GM23248 (cell line): ENCODE results near the gene FAM131C. TPM values are rescaled to one million over a fixed set of nuclear protein-coding genes. Genes with fewer than 3 reads are reported as not detected.
"Not testable (repeated sequence)": the region's sequence is repeated elsewhere in the genome, so short reads cannot be mapped to it uniquely, and the experiment has no call there.

ENCODE experiments used
- DNase-seq: peaks from one replicate; pipeline ENCODE4 v3.0.0-alpha.2; 2015
- H2AFZ ChIP-seq: fragments of 200-600 bp; sonication (generic); 2 replicates; pipeline ENCODE4 v1.6.1; 2016; ENCODE audit warnings: antibody characterized with exemption
- H3F3A ChIP-seq: fragments of 200-600 bp; sonication (generic); 2 replicates; pipeline ENCODE4 v1.6.1; 2016; ENCODE audit warnings: mild to moderate bottlenecking, antibody characterized with exemption, mixed run types; ENCODE audit not compliant: insufficient read depth
- H3K27ac ChIP-seq: fragments of 200-600 bp; sonication (generic); 2 replicates; pipeline ENCODE4 v1.5.1; 2016; ENCODE audit warnings: mild to moderate bottlenecking
- H3K27me3 ChIP-seq: fragments of 200-600 bp; sonication (generic); replicated peaks from 2 replicates; pipeline ENCODE4 v1.6.1; 2016; ENCODE audit warnings: mild to moderate bottlenecking; ENCODE audit not compliant: insufficient read depth
- H3K36me3 ChIP-seq: fragments of 200-600 bp; sonication (generic); 2 replicates; pipeline ENCODE4 v1.6.1; 2016; ENCODE audit warnings: low read depth, mild to moderate bottlenecking
- H3K4me1 ChIP-seq: fragments of 200-600 bp; sonication (generic); 2 replicates; pipeline ENCODE4 v1.6.1; 2016; ENCODE audit warnings: mild to moderate bottlenecking; ENCODE audit not compliant: insufficient read depth
- H3K4me2 ChIP-seq: fragments of 200-600 bp; sonication (generic); one replicate; pipeline ENCODE4 v1.6.1; 2016; ENCODE audit warnings: mild to moderate bottlenecking; ENCODE audit not compliant: unreplicated experiment
- H3K4me3 ChIP-seq: fragments of 200-600 bp; sonication (generic); 2 replicates; pipeline ENCODE4 v1.5.1; 2016; ENCODE audit warnings: mild to moderate bottlenecking
- H3K79me2 ChIP-seq: fragments of 200-600 bp; sonication (generic); 2 replicates; pipeline ENCODE4 v1.6.1; 2016; ENCODE audit warnings: mild to moderate bottlenecking; ENCODE audit not compliant: insufficient read depth
- H3K9ac ChIP-seq: fragments of 200-600 bp; sonication (generic); 2 replicates; pipeline ENCODE4 v1.6.1; 2016; ENCODE audit warnings: mild to moderate bottlenecking
- H3K9me2 ChIP-seq: fragments of 200-600 bp; sonication (generic); 2 replicates; pipeline ENCODE4 v1.6.1; 2016; ENCODE audit warnings: mixed run types, mild to moderate bottlenecking, moderate library complexity; ENCODE audit not compliant: insufficient read depth
- H3K9me3 ChIP-seq: fragments of 200-600 bp; sonication (generic); one replicate; pipeline ENCODE4 v1.6.1; 2017; ENCODE audit warnings: low read depth
- H4K20me1 ChIP-seq: fragments of 200-600 bp; sonication (generic); 2 replicates; pipeline ENCODE4 v1.6.0; 2016; ENCODE audit not compliant: insufficient read depth
- EZH2 ChIP-seq: fragments of 200-600 bp; sonication (generic); IDR thresholded peaks from 2 replicates; pipeline ENCODE4 v1.6.1; 2018; ENCODE audit warnings: antibody characterized with exemption, mild to moderate bottlenecking; ENCODE audit not compliant: insufficient read depth, poor library complexity, severe bottlenecking
- EZH2phosphoT487 ChIP-seq: fragments of 200-600 bp; sonication (generic); IDR thresholded peaks from 2 replicates; pipeline ENCODE4 v1.6.1; 2018; ENCODE audit warnings: antibody characterized with exemption, moderate library complexity, mild to moderate bottlenecking, low read depth; ENCODE audit not compliant: insufficient read depth
- WGBS, 2 experiments: methylation state at CpG; one replicate each; pipeline ENCODE4 v1.1.6; 2015 to 2017; ENCODE audit warnings: low lambda C conversion rate in 2 of 2, low coverage in 1 of 2; ENCODE audit errors: missing lambda C conversion rate in 2 of 2; 5-methylcytosine and 5-hydroxymethylcytosine counted together
- in situ Hi-C: fragments of 300-500 bp; cut with MboI; formaldehyde crosslinking; loops from 2 replicates; pipeline ENCODE4 v1.15.0; 2020
- polyA plus RNA-seq: library from polyadenylated mRNA; unstranded; fragments of >200 nt; fragmentation: Nextera tagmentation; extraction: Ambion mirVana; gene quantifications from 2 replicates; pipeline ENCODE4 v1.2.1, GENCODE V29; 2016
- total RNA-seq: library from RNA; depleted of rRNA; stranded (reverse); fragments of >200 nt; shearing (Covaris generic); gene quantifications from 2 replicates; pipeline ENCODE4 v1.2.3, GENCODE V29; 2014

FAM131C gene
- total and polyA plus RNA-seq, 2 experiments from 2014 or later: 0.97 to 1.3 TPM

DNA sequence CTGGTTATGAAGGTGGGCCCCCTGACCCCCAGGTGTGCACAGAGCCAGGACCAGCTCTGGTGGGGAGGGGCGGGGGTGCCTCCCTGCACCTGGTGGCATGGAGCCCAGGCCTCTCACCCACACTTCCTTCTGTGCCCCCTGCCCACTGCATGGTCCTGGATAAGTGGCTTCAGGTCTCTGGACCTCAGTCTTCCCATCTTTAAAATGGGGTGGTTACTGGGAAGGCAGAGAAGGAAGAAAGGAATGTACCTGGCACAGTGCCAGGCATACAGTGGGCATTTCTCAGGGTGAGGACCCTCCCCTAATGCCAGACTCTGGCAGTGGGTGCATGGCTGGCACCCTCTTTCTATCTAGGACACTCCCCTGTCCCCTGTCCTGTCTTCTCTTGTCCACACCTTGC is 44.2 kb downstream of the FAM131C start:
- H3K27ac ChIP-seq: no peak overlapping the region
- H3K36me3 ChIP-seq: no peaks in the 10 kb centered on the region
- DNase-seq: no peak
- no peaks in the 10 kb centered on the region for H3K9me2 ChIP-seq
- no peak overlapping the region for H2AFZ ChIP-seq
- H3K4me2 ChIP-seq: no peak overlapping the region
- TF ChIP-seq EZH2phosphoT487: no peak
- no peak for TF ChIP-seq EZH2
- WGBS, 2 experiments: 100% methylated on average over 1 of the region's 1 CpG
- no peaks in the 10 kb centered on the region for H4K20me1 ChIP-seq
- in situ Hi-C loops: no loop called here
- H3K4me3 ChIP-seq: no peak overlapping the region
- no peaks in the 10 kb centered on the region for H3K79me2 ChIP-seq
- no peak overlapping the region for H3K9ac ChIP-seq
- H3K27me3 ChIP-seq: no peaks in the 10 kb centered on the region
- H3K4me1 ChIP-seq: no peaks in the 10 kb centered on the region
- no peaks in the 10 kb centered on the region for H3K9me3 ChIP-seq
- no peaks in the 10 kb centered on the region for H3F3A ChIP-seq

DNA sequence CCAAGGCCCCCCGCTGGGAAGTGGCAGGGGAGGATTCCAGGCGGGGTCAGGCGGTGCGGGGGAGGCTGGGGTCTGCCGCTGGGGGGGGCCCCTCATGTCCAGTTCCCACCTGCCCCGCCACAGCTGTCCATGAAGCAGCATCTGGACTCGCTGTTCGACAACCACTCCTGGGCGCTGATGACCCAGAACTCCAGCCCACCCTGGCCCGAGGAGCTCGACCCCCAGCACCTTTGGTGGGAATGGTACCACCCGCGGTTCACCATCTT is 44.5 kb downstream of the FAM131C start:
- H2AFZ ChIP-seq, H3K9ac ChIP-seq, H3K9me3 ChIP-seq, H3K36me3 ChIP-seq, DNase-seq, H3K79me2 ChIP-seq, H3K27me3 ChIP-seq, H4K20me1 ChIP-seq, H3K27ac ChIP-seq, H3K4me1 ChIP-seq, in situ Hi-C loops, H3K4me2 ChIP-seq, H3K4me3 ChIP-seq, H3K9me2 ChIP-seq, H3F3A ChIP-seq: not testable (repeated sequence)
- 77 to 83% methylated on average over 6 to 13 of the region's 13 CpGs for WGBS, 2 experiments

DNA sequence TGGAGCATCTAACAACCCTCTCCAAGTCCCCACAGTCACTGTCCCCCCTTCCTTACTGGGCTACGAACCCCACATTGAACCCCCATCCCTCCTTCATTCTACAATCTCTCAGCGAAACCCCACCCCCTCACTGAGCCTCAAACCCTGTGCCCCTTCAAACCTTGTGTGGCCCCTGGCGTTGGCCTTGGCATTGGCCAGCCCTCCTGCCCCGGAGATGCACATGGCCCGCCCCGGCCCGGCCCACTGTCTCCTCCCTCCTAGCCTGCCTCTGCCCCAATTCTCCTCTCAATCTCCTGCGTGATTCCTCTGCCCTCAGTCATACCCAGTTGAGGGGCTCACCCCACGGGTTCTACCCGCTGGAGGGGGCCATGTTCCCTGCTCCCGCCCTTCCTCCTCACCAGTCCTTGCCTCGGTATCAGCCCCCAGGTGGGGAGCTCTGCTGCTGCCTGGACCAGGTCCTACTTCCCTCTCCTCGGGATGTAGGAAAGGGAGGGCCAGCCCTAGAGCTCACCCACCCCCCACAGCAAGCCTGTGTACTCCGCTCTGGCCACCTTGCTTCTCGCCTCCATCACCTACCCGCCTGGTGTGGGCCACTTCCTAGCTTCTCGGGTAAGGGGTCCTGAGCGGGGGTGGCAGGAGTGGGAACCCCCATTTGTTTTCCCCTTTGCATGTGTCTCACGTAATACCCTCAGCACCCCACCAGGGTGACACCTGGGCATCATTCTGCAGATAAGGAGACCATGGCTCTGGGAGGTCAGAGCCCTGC is 45.0 kb downstream of the FAM131C start:
- Histone ChIP-seq H4K20me1 (no peaks in the 10 kb centered on the region), H3K4me2 (no peak overlapping the region), H3K79me2 (no peaks in the 10 kb centered on the region), H3K4me3 (no peak overlapping the region), H3K36me3 (no peaks in the 10 kb centered on the region), H3F3A (no peaks in the 10 kb centered on the region), H3K27ac (no peak overlapping the region), H3K9me2 (no peaks in the 10 kb centered on the region), H2AFZ (no peak overlapping the region), H3K9ac (no peak overlapping the region), H3K9me3 (no peaks in the 10 kb centered on the region), H3K4me1 (no peaks in the 10 kb centered on the region), H3K27me3 (no peaks in the 10 kb centered on the region)
- TF ChIP-seq EZH2: no peak
- DNase-seq: no peak
- WGBS, 2 experiments: 54 to 65% methylated on average over 13 to 19 of the region's 19 CpGs
- in situ Hi-C loops: no loop called here

- Histone ChIP-seq H3K4me3 (peak overlapping the region; percentile 51), H3K27ac (no peak overlapping the region), H3K9ac (no peak overlapping the region), H3K79me2 (no peaks in the 10 kb centered on the region), H3K9me2 (no peaks in the 10 kb centered on the region), H3K9me3 (no peaks in the 10 kb centered on the region), H4K20me1 (no peaks in the 10 kb centered on the region), H3K27me3 (no peaks in the 10 kb centered on the region), H3F3A (no peaks in the 10 kb centered on the region), H2AFZ (peak overlapping the region; percentile 20; the same call in 1 of the 2 replicates), H3K4me2 (peak overlapping the region; percentile 53), H3K36me3 (no peaks in the 10 kb centered on the region), H3K4me1 (no peaks in the 10 kb centered on the region)
- DNase-seq: peak; percentile 39
- in situ Hi-C loops: no loop called here
- 10 to 18% methylated on average over 15 to 29 of the region's 33 CpGs for WGBS, 2 experiments
- TF ChIP-seq EZH2 (no peak), EZH2phosphoT487 (no peak)
Observed at GRCh38 chr1:16026723-16027484, 46.5 kb downstream of the FAM131C start.

- H3K79me2 ChIP-seq, H3K9me3 ChIP-seq, H3K27ac ChIP-seq, H3F3A ChIP-seq, H3K4me2 ChIP-seq, H3K27me3 ChIP-seq, in situ Hi-C loops, H3K36me3 ChIP-seq, H3K4me3 ChIP-seq, H3K4me1 ChIP-seq, H2AFZ ChIP-seq, H4K20me1 ChIP-seq, H3K9me2 ChIP-seq, H3K9ac ChIP-seq, DNase-seq: not testable (repeated sequence)
- 41% methylated on average over 9 of the region's 10 CpGs; no CpG with 5 or more reads in 1 of the 2 experiments for WGBS, 2 experiments
Observed at GRCh38 chr1:16026302-16026701, 47.1 kb downstream of the FAM131C start.
